CD14-positive monocyte (primary cell): Measurements from ENCODE around the gene SLC17A1. TPM values are rescaled to one million over a fixed set of nuclear protein-coding genes. Genes with fewer than 3 reads are reported as not detected.

Experiments
- DNase-seq, 3 donors: peaks; one replicate each; pipeline ENCODE4 v3.0.0-alpha.2; 2011 to 2022
- H2AFZ ChIP-seq: 2 replicates; pipeline ENCODE4 v1.6.0; 2012; ENCODE audit warnings: mild to moderate bottlenecking, low read depth, low read length, inconsistent platforms; ENCODE audit not compliant: insufficient read depth, poor library complexity, severe bottlenecking
- H3K27ac ChIP-seq, 2 donors: 1 replicate in 1 of 2; 2 replicates in 1 of 2; pipeline ENCODE4 v1.5.1; 2012 to 2013; ENCODE audit warnings: low read length in 2 of 2, control low read depth in 1 of 2, inconsistent platforms in 1 of 2, low read depth in 1 of 2, mild to moderate bottlenecking in 1 of 2
- H3K27me3 ChIP-seq, 2 donors: one replicate each; pipeline versions ENCODE4 v1.6.0 to v1.6.1; 2011 to 2013; ENCODE audit warnings: low read length in 2 of 2; ENCODE audit not compliant: control insufficient read depth in 2 of 2, insufficient read depth in 2 of 2
- H3K36me3 ChIP-seq, 2 donors: replicated peaks in 1 of 2; 1 replicate in 1 of 2; 2 replicates in 1 of 2; pipeline versions ENCODE4 v1.5.1 to v1.6.1; 2012 to 2013; ENCODE audit warnings: low read length in 2 of 2, control low read depth in 1 of 2, inconsistent platforms in 1 of 2, mild to moderate bottlenecking in 1 of 2; ENCODE audit not compliant: insufficient read depth in 2 of 2, control insufficient read depth in 1 of 2
- H3K4me1 ChIP-seq, 2 donors: 1 replicate in 1 of 2; 2 replicates in 1 of 2; pipeline versions ENCODE4 v1.5.1 to v1.6.1; 2012 to 2013; ENCODE audit warnings: low read length in 2 of 2, control low read depth in 1 of 2, inconsistent platforms in 1 of 2, mild to moderate bottlenecking in 1 of 2, moderate library complexity in 1 of 2; ENCODE audit not compliant: insufficient read depth in 2 of 2, control insufficient read depth in 1 of 2
- H3K4me2 ChIP-seq: replicated peaks from 2 replicates; pipeline ENCODE3; 2012; ENCODE audit warnings: low read length, moderate library complexity, mild to moderate bottlenecking; ENCODE audit not compliant: poor library complexity, severe bottlenecking; ENCODE audit errors: extremely low read depth
- H3K4me3 ChIP-seq, 3 experiments: fragments of 200-600 bp in 1 of 3; sonication (generic) in 1 of 3; replicated peaks in 1 of 3; 1 replicate in 2 of 3; 2 replicates in 1 of 3; pipeline ENCODE4 v1.5.1; 2011 to 2013; ENCODE audit warnings: low read length in 3 of 3, mild to moderate bottlenecking in 3 of 3, control low read depth in 2 of 3, low read depth in 2 of 3, inconsistent platforms in 1 of 3, moderate library complexity in 1 of 3
- H3K79me2 ChIP-seq: 2 replicates; pipeline ENCODE4 v1.6.0; 2012; ENCODE audit warnings: mild to moderate bottlenecking, control low read depth, inconsistent platforms, low read length, moderate library complexity; ENCODE audit not compliant: insufficient read depth
- H3K9ac ChIP-seq: 2 replicates; pipeline ENCODE4 v1.6.0; 2017; ENCODE audit warnings: low read length, mild to moderate bottlenecking; ENCODE audit not compliant: insufficient read depth, poor library complexity, severe bottlenecking
- H3K9me3 ChIP-seq, 2 donors: replicated peaks in 1 of 2; 1 replicate in 1 of 2; 2 replicates in 1 of 2; pipeline versions ENCODE4 v1.5.1 to v1.6.1; 2012 to 2013; ENCODE audit warnings: low read length in 2 of 2, control low read depth in 1 of 2; ENCODE audit not compliant: control insufficient read depth in 1 of 2, insufficient read depth in 1 of 2
- H4K20me1 ChIP-seq: 2 replicates; pipeline ENCODE4 v1.6.0; 2012; ENCODE audit warnings: mild to moderate bottlenecking, low read length, control low read depth, moderate library complexity; ENCODE audit not compliant: insufficient read depth
- H3K27ac Mint-ChIP-seq, 7 donors: one replicate each; pipeline ENCODE4 v1.8.0; 2020; ENCODE audit warnings: mild to moderate bottlenecking in 7 of 7, mixed read lengths in 7 of 7, moderate library complexity in 6 of 7, inconsistent platforms in 2 of 7
- H3K27me3 Mint-ChIP-seq, 3 donors: one replicate each; pipeline ENCODE4 v1.8.0; 2021 to 2022; ENCODE audit warnings: low read depth in 3 of 3, mild to moderate bottlenecking in 3 of 3, mixed read lengths in 3 of 3, moderate library complexity in 3 of 3, inconsistent platforms in 1 of 3
- H3K36me3 Mint-ChIP-seq, 2 donors: one replicate each; pipeline ENCODE4 v1.8.0; 2020; ENCODE audit warnings: mixed read lengths in 2 of 2, inconsistent platforms in 1 of 2, mild to moderate bottlenecking in 1 of 2
- H3K4me1 Mint-ChIP-seq: one replicate; pipeline ENCODE4 v1.8.0; 2020; ENCODE audit warnings: mild to moderate bottlenecking, mixed read lengths
- H3K4me3 Mint-ChIP-seq, 2 donors: one replicate each; pipeline ENCODE4 v1.8.0; 2020; ENCODE audit warnings: mild to moderate bottlenecking in 2 of 2, mixed read lengths in 2 of 2, moderate library complexity in 1 of 2
- H3K9me3 Mint-ChIP-seq, 7 donors: one replicate each; pipeline ENCODE4 v1.8.0; 2020 to 2022; ENCODE audit warnings: mixed read lengths in 7 of 7, mild to moderate bottlenecking in 6 of 7, moderate library complexity in 6 of 7, inconsistent platforms in 2 of 7
- CTCF ChIP-seq: fragments of 200-600 bp; IDR thresholded peaks from one replicate; pipeline ENCODE4 v1.8.0; 2022; ENCODE audit warnings: antibody characterized with exemption, mild to moderate bottlenecking
- WGBS: methylation state at CpG from one replicate; pipeline ENCODE4 v1.1.5; 2013; ENCODE audit warnings: missing lambda C conversion rate; ENCODE audit not compliant: insufficient coverage; 5-methylcytosine and 5-hydroxymethylcytosine counted together
- intact Hi-C, 2 donors: fragments of 100-400 bp; cut with micrococcal nuclease; formaldehyde crosslinking; loops; one replicate each; pipeline versions ENCODE4 v1.15.0 to v1.15.1; 2023
- polyA plus RNA-seq, 3 donors: library from polyadenylated mRNA; depleted of rRNA in 1 of 3; unstranded in 2 of 3; stranded (reverse) in 1 of 3; fragments of 300-500 nt in 2 of 3; fragments of >200 nt in 1 of 3; fragmentation: Illumina TruSeq in 2 of 3; gene quantifications; 1 replicate in 2 of 3; 2 replicates in 1 of 3; pipeline ENCODE4 v1.2.3, GENCODE V29; 2012 to 2021

Gene SLC17A1
- polyA plus RNA-seq, 3 donors, result not detected

- Histone ChIP-seq H3K36me3 (no peaks in the 10 kb centered on the region), H3K9me3 (no peaks in the 10 kb centered on the region), H2AFZ (no peak overlapping the region), H4K20me1 (no peaks in the 10 kb centered on the region), H3K27me3 (no peaks in the 10 kb centered on the region), H3K4me1 (no peaks in the 10 kb centered on the region), H3K9ac (no peak overlapping the region), H3K4me2 (no peak overlapping the region), H3K4me3 (no peak overlapping the region), H3K27ac (no peak overlapping the region), H3K79me2 (no peaks in the 10 kb centered on the region)
- Mint-ChIP-seq H3K4me1 (no peaks in the 10 kb centered on the region), H3K27ac (no peak overlapping the region), H3K4me3 (no peak overlapping the region), H3K36me3 (no peaks in the 10 kb centered on the region), H3K9me3 (peaks cover 0 to 6% (median 3%) of the 10 kb centered on the region in 7 donors), H3K27me3 (peaks cover 0 to 2% (median 0%) of the 10 kb centered on the region in 3 donors)
- no peak for DNase-seq
- TF ChIP-seq CTCF, result no peak
- intact Hi-C loops, result no loop called here
These were observed 10.5 kb downstream of the SLC17A1 start for GRCh38 chr6:25821341-25821740.

DNA sequence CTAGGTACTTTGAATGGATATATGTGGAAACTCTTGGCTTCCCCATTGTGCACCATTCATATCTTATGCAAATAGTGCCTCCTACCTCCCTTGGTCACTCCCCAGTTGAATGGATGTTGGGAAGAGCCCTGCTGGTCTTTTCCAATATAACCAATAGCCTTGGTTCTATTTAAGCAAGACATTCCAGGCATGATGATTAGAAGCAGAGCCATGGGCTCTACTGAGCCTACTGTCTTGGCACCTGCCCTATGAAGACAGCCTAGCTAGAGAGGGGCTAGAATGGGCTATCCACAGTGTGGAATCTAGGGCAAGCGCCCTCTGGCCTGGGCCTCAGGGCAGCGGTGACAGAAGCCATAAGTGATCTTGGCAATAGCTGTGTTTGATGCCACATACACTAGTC lies 15.6 kb downstream of the SLC17A1 start:
- no peak for DNase-seq
- no peaks in the 10 kb centered on the region for H3K36me3 Mint-ChIP-seq
- H3K4me3 Mint-ChIP-seq, result no peak overlapping the region
- no peaks in the 10 kb centered on the region for H3K36me3 ChIP-seq
- intact Hi-C loops, result no loop called here
- no peaks in the 10 kb centered on the region for H3K4me1 Mint-ChIP-seq
- no peak for TF ChIP-seq CTCF
- no peaks in the 10 kb centered on the region for H3K79me2 ChIP-seq
- H3K4me3 ChIP-seq, result no peak overlapping the region
- no peaks in the 10 kb centered on the region for H3K4me1 ChIP-seq
- H3K27ac ChIP-seq, result no peak overlapping the region
- no peaks in the 10 kb centered on the region for H3K9me3 ChIP-seq
- no peaks in the 10 kb centered on the region for H4K20me1 ChIP-seq
- no peak overlapping the region for H2AFZ ChIP-seq
- peaks cover 0 to 5% (median 3%) of the 10 kb centered on the region in 7 donors for H3K9me3 Mint-ChIP-seq
- H3K27me3 ChIP-seq, result no peaks in the 10 kb centered on the region
- H3K9ac ChIP-seq, result no peak overlapping the region
- WGBS, result 100% methylated on average over 2 of the region's 2 CpGs
- H3K27ac Mint-ChIP-seq, result no peak overlapping the region
- peaks cover 1 to 4% (median 2%) of the 10 kb centered on the region in 3 donors for H3K27me3 Mint-ChIP-seq
- no peak overlapping the region for H3K4me2 ChIP-seq
